ENCODE results near the gene SARDH.

- TF ChIP-seq CTCF (IDR thresholded peaks at IDR 0.05; ENCODE audit: low read depth, low read length, poor library complexity, severe bottlenecking) (no peak), EZH2phosphoT487 (IDR thresholded peaks at IDR 0.05; ENCODE audit: borderline replicate concordance, low read length) (no peak)
These were observed 81.0 kb downstream of the SARDH start for GRCh38 chr9:133657120-133657661.
